Activated T-helper 1 cell treated with Interleukin-2 at 50 U/mL for 16 hours (primary cell): ENCODE results near the gene RRAGD.
A peak's percentile ranks its signal among the peaks of the same experiment; 100 is the strongest.

Source experiments
- DNase-seq: peaks from one replicate; pipeline ENCODE4 v3.0.0-alpha.2; 2020; ENCODE audit warnings: low read depth

RRAGD gene

DNA sequence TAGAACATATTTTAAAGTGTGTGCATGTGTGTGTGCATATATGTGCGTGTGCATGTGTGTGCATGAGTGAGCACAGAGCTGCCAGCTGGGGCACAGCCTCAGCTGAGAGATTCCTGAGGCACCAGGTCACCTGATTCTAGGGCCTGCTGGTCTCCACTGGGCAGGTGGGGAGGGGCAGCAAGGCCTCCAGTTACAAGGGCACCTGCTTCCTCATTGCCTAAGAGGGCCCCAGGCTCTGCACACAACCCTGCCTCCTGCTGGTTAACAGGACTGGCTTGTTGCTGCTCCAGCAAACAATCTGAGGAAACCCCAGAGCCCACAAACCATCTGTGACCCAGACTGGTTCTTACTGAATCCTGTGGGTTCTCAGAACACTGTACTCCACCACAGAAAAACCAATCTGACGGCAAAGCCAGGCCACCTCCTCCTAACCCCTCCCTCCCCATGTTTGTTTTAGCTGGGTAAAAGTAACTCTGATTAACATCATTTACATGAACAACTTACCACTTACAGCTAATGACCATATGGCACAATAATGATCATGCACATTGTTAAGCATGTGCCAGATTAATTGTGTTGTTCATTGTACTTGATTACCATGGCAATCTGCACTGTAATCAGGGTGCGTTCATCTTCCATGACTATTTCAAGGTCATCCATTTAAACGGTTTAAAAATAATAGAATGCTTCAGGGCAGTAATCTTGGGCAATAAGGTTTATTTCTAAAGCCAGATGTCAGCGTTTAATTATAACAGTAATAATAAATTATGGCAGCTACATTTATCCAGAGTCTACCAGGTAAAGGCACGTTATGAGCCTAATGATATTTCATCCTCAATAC, 36.4 kb downstream of the RRAGD start:
- DNase-seq: peak; percentile 34

DNA sequence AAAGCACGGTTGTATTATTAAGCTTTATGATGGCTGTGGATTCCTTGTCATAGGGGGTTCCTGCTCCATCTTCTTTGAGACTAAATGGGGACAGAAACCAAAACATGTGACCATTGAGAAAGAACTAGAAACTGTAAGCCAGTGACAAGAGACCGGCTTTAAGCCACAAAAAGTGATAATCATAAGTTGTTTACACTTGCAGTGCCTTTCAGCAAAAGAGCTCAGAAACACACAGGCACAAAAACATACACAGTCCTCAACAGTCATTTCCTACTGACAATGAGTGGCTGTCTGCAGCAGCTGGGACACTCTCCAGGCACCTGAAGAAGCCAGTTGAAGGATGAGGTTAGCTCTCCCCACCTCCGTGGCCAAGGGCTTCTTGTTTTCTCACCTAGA, 39.6 kb downstream of the RRAGD start:
- DNase-seq: no peak

DNA sequence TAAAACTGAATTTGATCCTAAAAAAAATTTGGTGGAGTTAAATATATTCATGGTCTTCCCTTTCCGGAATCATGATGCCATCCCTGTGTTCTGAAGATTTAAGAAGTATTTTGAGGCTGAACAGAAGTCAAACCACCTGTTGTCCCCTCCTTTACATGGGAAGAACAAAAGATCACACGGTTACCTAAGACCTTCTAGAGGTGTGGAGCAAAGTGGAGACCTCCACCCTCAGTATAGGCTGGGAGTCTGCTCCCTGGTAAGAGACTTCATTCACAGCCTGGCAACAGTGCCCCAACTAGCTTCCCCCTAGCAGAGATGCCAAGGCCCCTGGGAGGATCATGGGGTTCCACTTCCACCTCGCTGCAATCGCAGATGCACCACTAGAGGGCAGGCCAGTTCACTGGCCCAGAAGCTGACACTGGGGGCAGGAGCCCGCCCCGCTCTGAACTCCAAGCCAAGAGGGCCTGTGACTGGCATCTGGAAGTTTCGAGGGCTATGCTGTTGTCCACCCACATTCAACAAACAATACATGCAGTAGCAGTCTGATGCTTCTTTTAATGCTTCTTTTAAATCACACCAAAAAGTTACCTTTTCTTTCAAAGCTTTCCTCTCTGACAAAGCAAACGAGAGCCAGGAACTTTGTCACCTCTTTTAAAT, 40.1 kb downstream of the RRAGD start:
- peak; percentile 60 for DNase-seq

DNA sequence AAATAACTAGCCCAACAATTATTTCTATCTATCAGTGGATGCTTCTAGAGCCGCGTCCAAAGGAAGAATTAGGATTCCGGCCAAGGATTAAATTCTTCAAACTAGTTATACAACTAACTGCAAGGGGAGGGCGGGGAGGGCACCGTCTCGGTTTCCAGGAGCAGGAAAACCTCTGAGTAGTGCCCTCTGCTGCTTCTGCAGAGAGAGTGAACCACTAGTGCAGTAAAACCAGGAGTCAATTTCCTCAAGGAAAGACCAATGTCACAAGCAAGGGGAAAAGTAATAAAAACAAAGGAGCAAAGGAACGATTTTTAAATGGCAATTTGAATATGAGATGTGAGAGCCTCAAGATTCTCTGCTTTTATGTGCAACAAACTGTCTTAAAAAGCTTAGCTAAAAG, 43.1 kb downstream of the RRAGD start:
- DNase-seq: no peak

DNA sequence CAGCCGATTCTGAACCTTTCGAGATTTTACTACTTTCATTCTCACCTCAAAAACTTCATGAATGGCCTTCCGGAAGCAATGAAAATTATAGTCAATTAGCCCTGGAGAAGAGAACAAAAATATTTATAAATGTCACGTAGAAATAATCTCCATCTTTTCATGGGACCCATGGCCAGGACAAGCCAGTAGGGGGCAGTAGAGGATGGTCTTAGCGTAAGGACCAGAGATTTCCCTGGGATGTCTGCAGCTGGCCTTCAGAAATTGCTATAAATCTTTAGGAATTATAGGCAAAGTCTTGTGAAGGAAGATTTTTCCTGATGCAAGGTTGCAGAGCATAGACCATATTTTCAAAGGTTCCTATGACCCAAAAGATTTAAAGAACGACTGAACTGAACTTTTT, 44.0 kb downstream of the RRAGD start:
- DNase-seq: peak; percentile 17

DNA sequence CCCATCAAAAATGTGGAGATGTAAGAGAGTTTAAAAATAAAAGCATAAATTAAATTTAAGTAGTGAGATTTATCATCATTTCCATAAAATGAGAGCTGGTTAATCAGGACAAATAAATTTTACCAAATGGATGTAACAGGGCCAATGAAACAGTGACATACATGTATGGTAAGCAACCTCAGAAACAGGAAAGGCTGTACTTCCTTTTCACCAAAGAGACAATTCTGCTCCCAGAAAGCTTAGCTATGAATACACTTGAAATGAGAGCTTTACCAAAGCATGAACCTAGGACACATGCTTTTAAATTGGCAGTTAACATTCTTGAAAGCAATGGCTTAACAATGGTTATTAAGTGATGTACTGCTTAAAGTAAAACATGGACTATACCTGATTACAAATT, 47.5 kb downstream of the RRAGD start:
- DNase-seq: no peak

DNA sequence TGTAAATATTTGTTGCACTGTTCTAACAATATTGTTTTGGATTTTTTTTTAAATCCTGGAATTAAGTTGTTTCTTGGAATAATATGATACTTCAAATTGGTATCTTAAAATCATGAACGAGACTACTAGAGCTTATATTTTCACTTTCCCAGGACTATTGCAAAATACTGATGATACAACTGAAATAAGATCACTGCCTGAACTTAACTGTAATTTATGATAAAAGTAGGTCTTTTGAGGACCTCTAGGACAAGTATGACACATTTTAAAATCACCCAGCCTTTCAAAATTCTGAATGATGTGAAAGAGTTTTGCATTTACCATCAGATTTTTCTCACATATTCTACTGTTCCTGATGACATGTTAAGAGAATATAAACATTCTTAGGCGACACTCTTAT, 50.9 kb downstream of the RRAGD start:
- no peak for DNase-seq

DNA sequence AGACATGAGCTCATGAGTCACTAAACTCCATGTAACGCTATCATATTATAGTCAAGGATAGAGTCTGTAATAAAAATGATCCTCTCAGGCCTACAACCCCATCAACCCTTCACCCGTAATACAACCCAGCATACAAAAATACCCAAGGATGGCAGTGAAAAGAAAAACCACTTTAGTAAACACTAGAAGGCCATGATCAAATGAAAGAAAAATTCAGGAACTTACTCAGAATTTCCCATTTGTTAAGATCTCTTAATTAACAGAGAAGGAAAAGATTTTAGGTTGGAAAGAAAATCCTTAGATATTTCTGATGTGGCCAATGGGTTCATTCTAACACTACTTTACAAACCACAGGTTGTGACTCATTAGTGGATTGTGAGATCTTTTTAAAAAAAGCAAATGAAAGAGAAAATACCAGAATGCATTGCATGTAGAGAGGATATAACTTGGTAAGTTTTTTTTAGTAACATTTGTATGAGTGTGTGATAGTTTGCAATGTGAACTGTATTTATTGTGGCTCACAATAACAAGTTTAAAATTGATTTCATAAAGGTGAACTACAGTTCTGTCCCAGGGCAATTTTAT, 51.6 kb downstream of the RRAGD start:
- DNase-seq: no peak

DNA sequence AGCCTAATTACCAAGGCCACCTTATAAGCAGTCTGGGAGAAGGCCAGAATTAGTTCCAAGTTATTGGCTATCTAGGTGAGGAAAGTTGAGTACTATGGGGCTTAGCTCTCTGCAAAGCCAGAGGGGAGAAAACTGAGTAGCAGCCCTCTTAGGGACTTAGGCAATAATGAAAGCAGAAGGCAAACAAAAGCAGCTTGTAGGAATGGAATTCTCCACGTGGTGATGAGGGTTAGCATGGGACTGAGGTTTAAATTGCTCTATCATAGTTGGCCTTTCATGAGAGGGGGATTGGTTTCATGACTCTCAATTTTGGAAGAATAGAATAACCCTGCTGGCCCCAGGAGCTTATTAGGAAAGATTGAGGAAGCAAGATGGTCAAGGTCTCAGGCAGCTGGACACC, 52.5 kb downstream of the RRAGD start:
- DNase-seq: no peak

DNA sequence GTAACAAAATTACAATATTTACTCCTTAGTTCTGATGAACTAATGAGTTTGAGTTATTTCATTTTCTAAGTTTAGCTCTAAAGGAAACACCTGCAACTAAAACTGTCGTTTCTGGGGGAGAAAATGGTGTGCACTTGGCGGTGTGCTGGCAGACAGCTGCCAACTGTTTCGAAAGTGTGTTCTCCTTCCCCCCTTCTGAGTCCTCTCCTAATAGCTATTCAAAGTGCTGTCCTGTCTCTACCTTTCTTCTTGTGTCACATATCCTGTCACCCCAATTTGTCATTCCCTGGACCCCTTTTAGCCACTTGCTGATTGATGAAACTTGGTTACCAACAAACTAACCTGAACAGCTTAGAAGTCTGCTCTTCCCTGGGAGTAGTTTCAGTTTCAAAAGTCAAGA, 54.7 kb downstream of the RRAGD start:
- no peak for DNase-seq

DNA sequence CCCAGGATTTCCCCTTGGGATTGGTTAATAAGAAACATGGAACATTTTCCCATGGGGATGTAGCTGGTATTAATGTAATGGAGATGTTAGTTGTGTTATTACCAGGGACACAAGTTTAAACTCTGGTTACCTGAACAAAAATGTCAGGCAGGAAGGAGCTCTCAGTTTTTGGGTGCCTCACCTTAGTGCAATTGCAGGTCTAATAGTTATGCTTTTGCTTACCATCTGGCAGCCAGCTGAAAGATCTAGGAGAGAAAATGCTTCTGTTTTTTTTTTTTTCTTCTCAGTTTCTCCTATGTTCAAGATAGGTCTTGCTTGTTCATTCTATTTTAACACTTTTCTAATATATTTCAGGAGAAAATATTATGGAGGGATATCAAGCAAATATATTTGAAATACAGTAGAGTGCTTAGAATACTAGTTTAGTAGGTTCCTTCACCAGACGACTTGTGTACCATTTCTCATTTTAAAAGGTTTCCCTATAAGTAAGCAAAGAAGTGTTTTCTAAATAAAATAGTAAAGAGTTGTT, 55.4 kb downstream of the RRAGD start:
- DNase-seq: no peak

DNA sequence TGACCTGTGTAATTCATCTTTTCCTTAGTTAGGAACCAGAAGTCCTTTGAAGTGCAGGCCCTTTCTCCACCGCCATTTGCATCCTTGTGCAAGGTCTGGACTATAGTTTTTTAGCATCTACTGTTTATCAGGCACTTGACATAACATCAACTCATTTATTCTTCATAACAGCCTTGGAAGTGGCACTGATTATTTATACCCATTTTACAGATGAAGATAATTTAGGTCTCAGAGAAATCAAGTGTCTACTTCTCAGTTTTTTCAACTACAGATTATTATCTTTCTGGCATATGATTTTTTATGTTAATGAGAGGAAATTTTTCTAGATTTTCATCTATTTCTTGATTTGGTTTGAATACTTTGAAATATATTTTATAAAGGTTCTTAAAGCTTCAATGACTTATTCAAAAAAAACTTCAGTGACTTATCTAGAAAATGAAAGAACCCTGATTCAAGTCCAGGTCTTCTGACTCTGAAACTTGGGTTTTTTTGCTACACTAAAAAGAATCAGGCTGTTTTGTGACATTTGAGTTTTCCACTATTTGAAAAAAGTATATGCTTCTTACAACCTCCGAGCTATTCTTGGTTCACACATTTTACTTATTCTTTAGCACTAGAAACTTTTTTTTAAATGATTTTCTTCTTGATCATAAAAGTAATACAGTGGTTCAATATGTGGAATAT, 56.4 kb downstream of the RRAGD start:
- DNase-seq: no peak

DNA sequence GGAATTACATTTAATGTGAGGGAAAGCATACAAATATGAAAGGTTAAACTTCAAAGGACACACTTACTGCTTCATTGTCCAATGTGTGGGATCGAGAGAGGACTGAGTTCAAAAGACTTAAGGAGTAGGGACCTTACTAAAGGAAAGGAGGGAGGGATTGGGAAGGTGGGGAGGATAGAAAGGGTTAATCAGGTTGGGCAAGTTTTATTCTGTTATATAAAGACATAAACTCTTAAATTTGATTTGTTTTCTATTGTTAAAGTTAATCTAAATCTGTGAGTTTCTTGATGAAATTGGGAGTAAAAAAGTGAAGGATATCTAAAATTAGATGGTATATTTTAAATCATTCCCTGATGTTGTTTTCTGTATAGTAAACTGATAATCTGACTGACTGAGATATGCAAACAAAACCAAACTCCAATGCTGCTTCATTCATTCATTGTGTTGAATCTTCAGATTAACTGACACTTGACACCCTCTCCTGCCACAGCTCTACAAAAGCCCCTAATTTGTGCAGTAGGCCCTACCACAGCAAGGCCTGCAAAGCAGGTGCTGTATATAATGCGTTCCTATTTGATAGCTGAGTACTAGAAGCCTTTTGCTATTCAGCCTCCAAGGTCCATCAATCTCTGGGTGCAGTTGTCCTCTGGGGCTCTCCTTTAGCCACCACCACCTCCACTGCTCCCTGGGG, 58.2 kb downstream of the RRAGD start:
- no peak for DNase-seq

DNA sequence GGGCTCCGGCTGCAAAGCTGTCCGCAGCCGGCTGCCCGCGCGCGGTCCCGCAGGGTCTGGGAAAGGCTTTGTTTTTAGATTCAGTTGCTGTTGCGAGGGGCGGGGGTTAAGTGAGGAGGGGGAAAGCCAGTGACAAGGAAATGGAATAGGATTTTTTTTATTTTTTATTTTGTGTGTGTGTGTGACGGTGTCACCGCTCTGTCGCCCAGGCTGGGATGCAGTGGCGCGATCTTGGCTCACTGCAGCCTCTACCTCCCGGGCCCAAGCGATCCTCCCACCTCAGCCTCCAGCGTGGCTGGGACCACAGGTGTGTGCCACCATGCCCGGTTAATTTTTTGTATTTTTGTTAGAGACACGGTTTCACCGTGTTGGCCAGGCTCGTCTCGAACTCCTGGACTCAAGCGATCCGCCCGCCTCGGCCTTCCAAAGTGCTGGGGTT, 58.9 kb downstream of the RRAGD start:
- DNase-seq: no peak

DNA sequence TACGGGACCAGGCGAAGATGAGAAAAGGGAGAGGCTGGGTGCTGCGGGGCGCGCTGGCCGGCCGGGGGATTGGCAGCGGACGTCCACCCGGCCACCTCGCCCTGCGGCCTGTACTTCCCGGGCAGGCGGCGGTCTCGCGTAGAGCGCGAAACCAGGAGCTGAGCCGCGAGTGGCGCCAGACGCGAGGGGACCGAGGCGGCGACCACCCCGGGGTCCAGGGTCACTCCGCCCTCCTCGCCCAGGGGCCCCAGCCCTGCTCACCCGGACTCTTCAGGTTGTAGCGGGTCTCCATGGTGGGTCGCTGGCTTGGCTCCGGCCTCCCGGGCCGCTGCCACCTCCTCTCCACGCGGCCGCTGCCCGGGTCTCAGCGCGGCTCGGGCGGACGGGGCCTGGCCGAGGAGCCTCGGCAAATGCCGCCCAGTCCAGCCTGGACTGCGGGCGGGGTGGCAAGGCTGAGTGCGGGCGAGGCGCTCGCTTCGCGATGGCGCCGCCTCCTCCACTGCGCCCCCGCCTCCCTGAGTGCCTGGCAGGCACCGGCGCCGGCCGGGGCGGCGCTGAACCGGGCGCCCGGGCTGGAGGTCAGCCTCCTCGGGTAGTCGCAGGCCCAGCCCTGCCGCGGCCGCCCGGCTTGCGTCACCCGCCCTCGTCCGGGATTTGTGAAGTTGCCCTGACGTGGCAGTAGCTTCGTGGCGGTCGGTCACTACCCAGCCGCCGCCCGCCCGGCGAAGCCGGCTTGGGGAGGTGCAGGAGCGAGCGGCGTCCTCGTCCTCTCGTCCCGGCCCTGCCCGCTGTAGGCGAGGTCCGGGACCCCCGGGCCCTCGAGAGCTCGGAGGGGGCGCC, 59.6 kb downstream of the RRAGD start, which contains the start of gene UBE2J1:
Gene UBE2J1 (minus strand): TSS at position 445 of the 840 bp plus-strand sequence. CDS start 153 bp downstream, at position 292.
- peak; percentile 63 for DNase-seq

DNA sequence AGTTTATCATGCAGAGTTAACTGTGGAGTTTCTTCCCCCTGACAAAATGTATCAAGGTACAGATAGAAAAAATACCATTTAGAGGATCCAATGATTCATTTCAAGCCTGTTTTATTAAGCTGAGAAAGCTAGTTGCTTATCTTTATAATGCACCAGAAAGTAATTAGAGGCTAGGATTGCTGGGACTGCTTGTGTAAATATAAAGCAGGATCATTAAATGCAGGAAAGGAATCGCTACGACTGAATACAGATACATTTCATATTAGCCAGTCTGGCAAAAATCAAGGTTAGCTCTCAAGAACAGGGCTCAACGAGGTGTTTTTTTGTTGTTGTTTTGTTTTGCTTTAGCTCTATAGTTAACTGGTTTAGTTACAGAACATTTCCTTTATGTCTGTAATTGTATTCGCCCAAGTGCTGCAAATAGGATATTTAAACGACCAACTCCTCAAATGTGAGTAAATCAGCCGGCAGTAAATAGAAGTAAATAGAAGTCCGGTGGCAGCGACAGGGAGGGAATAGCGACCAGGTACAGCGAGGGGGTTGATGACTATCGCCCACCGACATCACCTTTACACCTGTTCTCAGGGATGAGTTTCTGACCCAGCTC, 60.3 kb downstream of the RRAGD start:
- no peak for DNase-seq

DNA sequence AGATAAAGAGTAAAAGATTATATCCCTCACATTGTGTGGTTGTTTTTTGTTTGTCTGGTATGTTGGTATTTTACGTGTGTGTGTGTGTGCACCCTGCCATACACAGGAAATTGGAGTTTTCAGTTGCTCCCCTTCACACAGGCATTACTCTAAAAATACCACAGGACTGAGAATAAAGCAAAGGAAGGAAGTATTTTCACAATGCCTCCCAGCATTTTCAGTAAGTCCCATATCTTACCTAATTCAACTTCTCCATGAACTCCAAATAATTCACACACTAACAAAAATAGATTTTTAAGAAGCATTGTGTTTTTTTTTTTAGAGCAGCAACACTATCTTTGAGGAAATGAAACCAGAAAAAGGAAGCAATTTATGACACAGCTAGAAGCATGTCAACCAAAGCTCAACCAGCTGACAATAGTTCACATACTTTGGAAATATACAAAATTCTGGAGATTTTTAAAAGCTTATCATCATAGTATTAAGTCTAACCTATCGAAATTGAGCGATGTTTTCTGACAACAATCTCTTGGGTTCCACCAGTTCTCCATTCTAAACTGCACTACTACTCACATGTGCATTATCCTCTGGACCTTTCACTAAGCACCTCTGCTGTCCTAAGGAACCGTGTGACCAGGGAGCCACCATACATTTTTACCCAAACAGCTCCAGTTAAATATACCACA, 61.6 kb downstream of the RRAGD start:
- DNase-seq: no peak

DNA sequence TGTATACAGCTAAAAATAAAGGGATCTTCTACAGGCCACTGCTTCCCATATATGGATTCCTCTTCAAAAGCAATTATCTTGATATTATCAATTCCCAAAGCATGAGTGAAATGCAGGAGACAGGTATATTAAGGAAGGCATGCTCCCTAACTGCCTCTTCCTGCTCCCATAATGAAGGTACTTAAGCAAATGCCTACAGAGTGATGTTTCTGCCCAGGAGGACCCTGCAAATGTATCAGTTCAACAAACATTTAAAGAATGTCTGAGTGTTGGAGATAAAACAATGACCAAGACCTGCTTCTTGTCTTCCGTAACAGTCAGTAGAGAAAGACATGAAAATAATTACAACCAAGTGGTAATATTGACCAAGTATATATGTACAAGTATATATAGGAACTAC, 63.7 kb downstream of the RRAGD start:
- DNase-seq: no peak

DNA sequence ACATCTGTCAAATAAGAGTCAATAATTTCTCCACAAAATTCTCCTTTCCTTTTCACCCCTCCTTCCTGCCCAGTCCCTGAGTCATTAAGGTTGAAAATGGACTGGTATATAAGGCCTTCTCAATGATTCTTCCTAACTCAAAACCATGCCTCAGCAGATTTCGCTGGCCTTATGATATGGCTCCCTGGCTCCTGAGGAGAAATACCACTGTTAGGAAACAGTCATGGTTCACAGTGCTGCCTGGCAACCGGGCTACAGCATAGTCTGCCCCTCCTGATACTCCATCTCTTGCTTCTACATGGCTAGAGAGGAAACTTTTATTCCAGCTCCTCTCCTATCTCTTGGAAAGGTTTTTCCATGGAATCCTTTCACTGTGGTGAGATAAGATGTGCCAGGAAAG, 64.2 kb downstream of the RRAGD start:
- DNase-seq: no peak

DNA sequence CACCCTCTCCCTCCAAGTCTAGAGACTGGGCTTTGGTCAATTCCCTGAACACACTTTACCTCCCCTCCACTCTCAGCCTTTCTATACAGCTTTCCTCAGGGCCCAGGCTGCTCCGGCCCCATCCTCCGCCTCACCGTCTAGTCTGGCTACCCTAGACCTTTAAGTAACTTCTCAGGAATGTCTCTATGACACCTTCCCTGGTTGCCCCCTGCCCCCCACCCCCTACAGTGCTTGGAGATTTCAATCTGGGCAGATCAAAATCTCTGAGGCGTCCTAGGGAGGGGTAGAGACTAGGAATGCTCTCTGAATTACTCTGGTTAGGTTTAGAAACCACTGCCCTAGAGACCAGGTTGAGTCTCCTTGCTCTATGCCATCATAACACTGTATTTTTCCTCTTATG, 65.6 kb downstream of the RRAGD start:
- DNase-seq: no peak
